ENCODE measurements around the gene MAP2K7. TPM values are rescaled to one million over a fixed set of nuclear protein-coding genes. Genes with fewer than 3 reads are reported as not detected.

MAP2K7 gene
- total and polyA plus RNA-seq, 11 donors, result 11.6 to 35.5 (median 23.5) TPM

- DNase-seq (no peak), ATAC-seq (no peak)
- no peaks in the 10 kb centered on the region for H3K4me1 ChIP-seq
- H3K9me3 ChIP-seq, result no peaks in the 10 kb centered on the region
- no peaks in the 10 kb centered on the region for H3K27me3 ChIP-seq
- no peak overlapping the region for H3K4me3 ChIP-seq
- H3K27ac ChIP-seq, result no peak overlapping the region
- intact Hi-C loops (cut with DNase I), result loop anchor here in 1 of 10 donors (10.0 kb wide), 1 partner anchor 183 kb away; the partner anchor contains the start of gene FBN3
- TF ChIP-seq POLR2A (IDR thresholded peaks at IDR 0.05) (no peak), CTCF (IDR thresholded peaks at IDR 0.05) (no peak)
- WGBS, 4 donors, result 89 to 92% (median 91%) methylated on average over 13 of the region's 13 CpGs
- peaks cover 0 to 83% (median 72%) of the 10 kb centered on the region in 9 donors for H3K36me3 ChIP-seq
Observed at GRCh38 chr19:7961920-7962626, 58.4 kb downstream of the MAP2K7 start.

- Histone ChIP-seq H3K9me3 (no peaks in the 10 kb centered on the region), H3K4me3 (no peak overlapping the region), H3K27me3 (no peaks in the 10 kb centered on the region), H3K4me1 (no peaks in the 10 kb centered on the region), H3K36me3 (peaks cover 0 to 90% (median 78%) of the 10 kb centered on the region in 9 donors), H3K27ac (no peak overlapping the region)
- no peak for TF ChIP-seq POLR2A (IDR thresholded peaks at IDR 0.05)
- no peak for TF ChIP-seq CTCF (IDR thresholded peaks at IDR 0.05)
- 89 to 92% (median 90%) methylated on average over 22 of the region's 22 CpGs for WGBS, 4 donors
- intact Hi-C loops (cut with DNase I), result loop anchor here in 1 of 10 donors (10.0 kb wide), 1 partner anchor 182 kb away; the partner anchor contains the start of gene FBN3
- no peak for DNase-seq
- no peak for ATAC-seq
Observed at GRCh38 chr19:7962644-7963268, 59.1 kb downstream of the MAP2K7 start.

GRCh38 chr19:7963566-7963965, 59.9 kb downstream of the MAP2K7 start:
- Histone ChIP-seq H3K27me3 (no peaks in the 10 kb centered on the region), H3K9me3 (no peaks in the 10 kb centered on the region), H3K4me1 (no peaks in the 10 kb centered on the region), H3K27ac (no peak overlapping the region), H3K4me3 (no peak overlapping the region), H3K36me3 (peaks cover 0 to 89% (median 84%) of the 10 kb centered on the region in 9 donors)
- TF ChIP-seq POLR2A (IDR thresholded peaks at IDR 0.05) (no peak), CTCF (IDR thresholded peaks at IDR 0.05) (no peak)
- ATAC-seq (no peak), DNase-seq (peak in 2 of 5 donors; percentile 18 to 34)
- intact Hi-C loops (cut with DNase I), result loop anchor here in 1 of 10 donors (10.0 kb wide), 1 partner anchor 181 kb away; the partner anchor contains the start of gene FBN3
- WGBS, 4 donors, result 88 to 95% (median 92%) methylated on average over 24 to 25 of the region's 25 CpGs

Other genes with a start within 250 kb of the MAP2K7 start
- 1 to 10 TPM in 1 of 9 donors, not detected in 8; 2.6 TPM for gene RETN, start 234.8 kb upstream of the MAP2K7 start, total RNA-seq
- 1 to 10 TPM; 4.8 to 9.2 TPM for gene RETN, start 234.8 kb upstream of the MAP2K7 start, polyA plus RNA-seq
- gene MCEMP1, start 226.8 kb upstream of the MAP2K7 start, total RNA-seq, result 1 to 10 TPM in 1 of 9 donors, under 1 TPM in 5, not detected in 3; 0.16 to 1.4 (median 0.54) TPM
- 1 to 10 TPM in 1 of 2 donors, under 1 TPM in 1; 0.34 to 1.1 TPM for gene MCEMP1, start 226.8 kb upstream of the MAP2K7 start, polyA plus RNA-seq
- gene TRAPPC5, start 223.0 kb upstream of the MAP2K7 start, total RNA-seq, result 100 to 1,000 TPM in 4 of 9 donors, 10 to 100 TPM in 5; 65.9 to 124 (median 96.9) TPM
- gene TRAPPC5, start 223.0 kb upstream of the MAP2K7 start, polyA plus RNA-seq, result 100 to 1,000 TPM in 1 of 2 donors, 10 to 100 TPM in 1; 60.1 to 170 TPM
- gene FCER2, start 201.7 kb upstream of the MAP2K7 start, total RNA-seq, result 1 to 10 TPM in 1 of 9 donors, under 1 TPM in 2, not detected in 6; 0.23 to 1.5 (median 0.54) TPM
- under 1 TPM; 0.06 to 0.15 TPM for gene FCER2, start 201.7 kb upstream of the MAP2K7 start, polyA plus RNA-seq
- 1 to 10 TPM in 4 of 9 donors, under 1 TPM in 4, not detected in 1; 0.29 to 6.4 (median 1.1) TPM for gene CLEC4G, start 171.8 kb upstream of the MAP2K7 start, total RNA-seq
- gene CLEC4G, start 171.8 kb upstream of the MAP2K7 start, polyA plus RNA-seq, result under 1 TPM; 0.22 to 0.38 TPM
- 10 to 100 TPM in 2 of 9 donors, 1 to 10 TPM in 7; 1.3 to 56.2 (median 5.4) TPM for gene CD209, start 156.3 kb upstream of the MAP2K7 start, total RNA-seq
- under 1 TPM; 0.53 to 0.75 TPM for gene CD209, start 156.3 kb upstream of the MAP2K7 start, polyA plus RNA-seq
- not detected for gene CLEC4M, start 140.6 kb upstream of the MAP2K7 start, total RNA-seq
- not detected for gene CLEC4M, start 140.6 kb upstream of the MAP2K7 start, polyA plus RNA-seq
- gene EVI5L, start 73.7 kb upstream of the MAP2K7 start, total RNA-seq, result 10 to 100 TPM; 18.2 to 41.9 (median 22.1) TPM
- 10 to 100 TPM; 20.5 to 34.7 TPM for gene EVI5L, start 73.7 kb upstream of the MAP2K7 start, polyA plus RNA-seq
- gene PRR36, start 29.5 kb upstream of the MAP2K7 start, total RNA-seq, result under 1 TPM in 5 of 9 donors, not detected in 4; 0.07 to 0.27 (median 0.11) TPM
- gene PRR36, start 29.5 kb upstream of the MAP2K7 start, polyA plus RNA-seq, result under 1 TPM; 0.01 to 0.04 TPM
- 1 to 10 TPM in 4 of 9 donors, under 1 TPM in 5; 0.17 to 2.2 (median 1.00) TPM for gene LRRC8E, start 15.4 kb upstream of the MAP2K7 start, total RNA-seq
- 1 to 10 TPM in 1 of 2 donors, under 1 TPM in 1; 0.27 to 2.6 TPM for gene LRRC8E, start 15.4 kb upstream of the MAP2K7 start, polyA plus RNA-seq
- 10 to 100 TPM in 2 of 9 donors, 1 to 10 TPM in 7; 3.6 to 41.2 (median 8.0) TPM for gene TGFBR3L, start 11.0 kb downstream of the MAP2K7 start, total RNA-seq
- gene TGFBR3L, start 11.0 kb downstream of the MAP2K7 start, polyA plus RNA-seq, result 1 to 10 TPM in 1 of 2 donors, under 1 TPM in 1; 0.76 to 3.5 TPM
- 10 to 100 TPM in 4 of 9 donors, 1 to 10 TPM in 5; 6.8 to 16.7 (median 9.3) TPM for gene SNAPC2, start 16.5 kb downstream of the MAP2K7 start, total RNA-seq
- gene SNAPC2, start 16.5 kb downstream of the MAP2K7 start, polyA plus RNA-seq, result 10 to 100 TPM; 10.4 to 28.9 TPM
- gene CTXN1, start 22.3 kb downstream of the MAP2K7 start, total RNA-seq, result 1 to 10 TPM in 2 of 9 donors, under 1 TPM in 5, not detected in 2; 0.21 to 3.3 (median 0.32) TPM
- under 1 TPM in 1 of 2 donors, not detected in 1; 0.87 TPM for gene CTXN1, start 22.3 kb downstream of the MAP2K7 start, polyA plus RNA-seq
- gene TIMM44, start 39.8 kb downstream of the MAP2K7 start, total RNA-seq, result 10 to 100 TPM; 55.9 to 99.9 (median 70.6) TPM
- 100 to 1,000 TPM in 1 of 2 donors, 10 to 100 TPM in 1; 99.6 to 140 TPM for gene TIMM44, start 39.8 kb downstream of the MAP2K7 start, polyA plus RNA-seq
- gene ELAVL1, start 101.8 kb downstream of the MAP2K7 start, total RNA-seq, result 10 to 100 TPM; 31.4 to 62.0 (median 53.4) TPM
- gene ELAVL1, start 101.8 kb downstream of the MAP2K7 start, polyA plus RNA-seq, result 10 to 100 TPM in 1 of 2 donors, 1 to 10 TPM in 1; 9.8 to 38.9 TPM
- not detected for gene CCL25, start 148.9 kb downstream of the MAP2K7 start, total RNA-seq
- gene CCL25, start 148.9 kb downstream of the MAP2K7 start, polyA plus RNA-seq, result not detected
- gene FBN3, start 245.7 kb downstream of the MAP2K7 start, total RNA-seq, result under 1 TPM in 1 of 9 donors, not detected in 8; 0.32 TPM
- not detected for gene FBN3, start 245.7 kb downstream of the MAP2K7 start, polyA plus RNA-seq